ENCODE measurements around the gene TUBB1. TPM values are rescaled to one million over a fixed set of nuclear protein-coding genes. Genes with fewer than 3 reads are reported as not detected.

Gene TUBB1
- total RNA-seq, result 1 to 10 TPM in 2 of 8 experiments, under 1 TPM in 6; 0.57 to 3.4 (median 0.79) TPM

GRCh38 chr20:59019217-59019616, at the start of gene TUBB1:
Gene TUBB1 (plus strand): TSS chr20:59019429. CDS start chr20:59019523, 94 bp downstream.
- in situ Hi-C loops (cut with MboI; ENCODE audit: low pct_unique_long_range_greater_than_20kb in 2 of 9, low sequenced_read_pairs in 9 of 9, unreplicated experiment in 9 of 9), result no loop called here
- no peak within 1 kb of the TSS for H3K27ac ChIP-seq
- peaks cover 12 to 21% of the 10 kb centered on the region in 2 donors for H3K4me1 ChIP-seq (replicated peaks in 1 of 2)
- peak in 3 of 8 experiments; percentile 7 to 70 (median 54) for ATAC-seq (replicated peaks in 6 of 8)
- 0 to 100% (median 100%) methylated on average over 1 to 5 of the region's 5 CpGs; no CpG with 5 or more reads in 3 of the 10 experiments for WGBS, 10 experiments
- no peak within 1 kb of the TSS for H3K4me3 ChIP-seq

DNA sequence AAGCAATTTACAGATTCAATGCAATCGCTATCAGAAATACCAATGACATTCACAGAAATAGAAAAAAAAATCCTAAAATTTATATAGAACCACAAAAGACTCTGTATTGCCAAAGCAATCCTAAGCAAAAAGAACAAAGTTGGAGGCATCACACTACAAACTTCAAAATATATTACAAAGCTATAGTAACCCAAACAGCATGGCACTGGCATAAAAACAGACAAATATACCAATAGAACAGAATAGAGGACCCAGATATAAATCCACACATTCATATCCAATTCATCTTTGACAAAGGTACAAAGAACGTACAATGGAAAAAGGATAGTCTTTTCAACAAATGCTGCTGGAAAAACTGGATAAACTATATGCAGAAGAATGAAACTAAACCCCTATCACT, 49.8 kb upstream of the TUBB1 start:
- in situ Hi-C loops (cut with MboI; ENCODE audit: low pct_unique_long_range_greater_than_20kb in 2 of 9, low sequenced_read_pairs in 9 of 9, unreplicated experiment in 9 of 9), result no loop called here
- Histone ChIP-seq H3K4me1 (replicated peaks in 1 of 2) (no peaks in the 10 kb centered on the region), H3K27ac (no peak overlapping the region), H3K4me3 (no peak overlapping the region)
- no peak for ATAC-seq (replicated peaks in 6 of 8)
- 20 to 100% (median 71%) methylated on average over 1 to 2 of the region's 2 CpGs for WGBS, 10 experiments

DNA sequence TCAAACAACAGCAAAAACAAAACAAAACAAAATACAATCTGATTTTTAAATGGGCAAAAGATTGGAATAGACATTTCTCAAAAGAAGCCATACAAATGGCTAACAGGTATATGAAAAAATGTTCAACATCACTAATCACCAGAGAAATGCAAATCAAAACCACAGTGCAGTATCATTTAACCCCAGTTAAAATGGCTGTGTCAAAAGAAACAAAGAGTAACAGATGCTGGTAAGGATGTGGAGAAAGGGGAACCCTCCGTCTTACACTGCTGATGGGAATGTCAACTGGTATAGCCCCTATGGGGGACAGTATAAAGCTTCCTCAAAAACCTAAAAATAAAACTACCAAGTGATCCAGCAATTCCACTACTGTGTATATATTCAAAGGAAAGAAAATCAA, 49.1 kb upstream of the TUBB1 start:
- ATAC-seq (replicated peaks in 6 of 8), result no peak
- Histone ChIP-seq H3K27ac (no peak overlapping the region), H3K4me3 (no peak overlapping the region), H3K4me1 (replicated peaks in 1 of 2) (no peaks in the 10 kb centered on the region)
- in situ Hi-C loops (cut with MboI; ENCODE audit: low pct_unique_long_range_greater_than_20kb in 2 of 9, low sequenced_read_pairs in 9 of 9, unreplicated experiment in 9 of 9), result no loop called here
- WGBS, 10 experiments, result 0 to 75% (median 30%) methylated on average over 1 of the region's 1 CpG; no CpG with 5 or more reads in 4 of the 10 experiments

DNA sequence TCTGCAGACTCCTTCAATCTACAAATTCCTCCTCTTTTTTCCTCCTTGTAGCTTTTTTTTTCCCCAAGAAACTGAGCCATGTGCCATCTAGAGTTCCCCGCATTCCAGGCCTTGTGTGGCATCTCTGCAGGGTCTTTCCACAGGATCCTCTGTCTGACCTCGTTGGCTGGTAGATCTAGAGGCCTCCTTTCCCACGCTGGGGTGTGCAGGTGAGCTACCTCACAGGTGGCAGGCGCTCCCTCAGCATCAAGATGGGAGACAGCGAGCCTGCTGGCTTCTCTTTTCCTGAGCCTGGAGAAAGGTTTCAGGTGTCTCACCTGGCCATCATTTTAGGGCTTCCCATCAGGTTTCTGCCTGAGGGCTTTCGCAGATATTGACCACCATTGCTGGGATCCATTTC, 47.8 kb upstream of the TUBB1 start:
- ATAC-seq (replicated peaks in 6 of 8), result no peak
- Histone ChIP-seq H3K4me3 (no peak overlapping the region), H3K27ac (no peak overlapping the region), H3K4me1 (replicated peaks in 1 of 2) (no peaks in the 10 kb centered on the region)
- WGBS, 10 experiments, result 20 to 100% (median 67%) methylated on average over 1 to 5 of the region's 6 CpGs; no CpG with 5 or more reads in 1 of the 10 experiments
- in situ Hi-C loops (cut with MboI; ENCODE audit: low pct_unique_long_range_greater_than_20kb in 2 of 9, low sequenced_read_pairs in 9 of 9, unreplicated experiment in 9 of 9), result no loop called here

DNA sequence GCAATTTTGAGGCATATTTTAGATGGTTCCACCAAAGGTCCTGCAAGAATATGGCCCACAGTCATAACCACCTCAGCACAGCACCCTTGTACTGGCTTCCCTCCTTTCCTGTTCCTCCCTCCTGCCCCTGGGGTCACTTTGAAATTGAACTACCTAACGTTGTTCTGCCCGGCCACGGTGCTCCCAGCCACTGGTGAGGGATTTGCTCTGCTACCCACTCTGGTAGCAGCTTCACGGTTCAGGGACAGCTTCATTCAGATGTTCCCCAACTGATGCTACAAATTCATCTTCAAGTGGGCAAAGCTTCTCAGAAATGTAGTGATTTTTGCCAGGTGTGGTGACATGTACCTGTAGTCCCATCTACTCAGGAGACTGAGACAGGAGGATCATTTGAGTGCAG, 46.0 kb upstream of the TUBB1 start:
- no peak overlapping the region for H3K4me3 ChIP-seq
- H3K4me1 ChIP-seq (replicated peaks in 1 of 2), result no peaks in the 10 kb centered on the region
- ATAC-seq (replicated peaks in 6 of 8), result no peak
- WGBS, 10 experiments, result 33 to 84% (median 67%) methylated on average over 1 to 4 of the region's 4 CpGs; no CpG with 5 or more reads in 3 of the 10 experiments
- in situ Hi-C loops (cut with MboI; ENCODE audit: low pct_unique_long_range_greater_than_20kb in 2 of 9, low sequenced_read_pairs in 9 of 9, unreplicated experiment in 9 of 9), result no loop called here
- H3K27ac ChIP-seq, result no peak overlapping the region

DNA sequence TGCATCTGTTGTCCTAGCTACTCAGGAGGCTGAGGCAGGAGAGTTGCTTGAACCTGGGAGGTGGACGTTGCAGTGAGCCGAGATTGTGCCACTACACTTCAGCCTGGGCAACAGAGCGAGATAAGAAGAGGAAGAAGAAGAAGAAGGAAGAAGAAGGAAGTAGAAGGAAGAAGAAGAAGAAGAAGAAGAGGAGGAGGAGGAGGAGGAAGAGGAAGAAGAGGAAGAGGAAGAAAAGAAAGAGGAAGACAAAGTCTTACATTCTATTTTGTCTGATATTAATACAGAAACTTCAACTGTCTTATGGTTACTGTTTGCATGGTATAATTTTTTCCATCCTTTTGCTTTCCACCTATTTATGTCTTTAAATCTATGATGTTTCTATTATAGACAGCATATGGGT, 45.4 kb upstream of the TUBB1 start:
- WGBS, 10 experiments, result 39 to 96% (median 83%) methylated on average over 3 of the region's 3 CpGs; no CpG with 5 or more reads in 1 of the 10 experiments
- no peak overlapping the region for H3K27ac ChIP-seq
- H3K4me1 ChIP-seq (replicated peaks in 1 of 2), result no peaks in the 10 kb centered on the region
- ATAC-seq (replicated peaks in 6 of 8), result no peak
- in situ Hi-C loops (cut with MboI; ENCODE audit: low pct_unique_long_range_greater_than_20kb in 2 of 9, low sequenced_read_pairs in 9 of 9, unreplicated experiment in 9 of 9), result no loop called here
- H3K4me3 ChIP-seq, result no peak overlapping the region

GRCh38 chr20:58975353-58975752, 43.9 kb upstream of the TUBB1 start:
- Histone ChIP-seq H3K27ac (no peak overlapping the region), H3K4me3 (no peak overlapping the region), H3K4me1 (replicated peaks in 1 of 2) (no peaks in the 10 kb centered on the region)
- ATAC-seq (replicated peaks in 6 of 8), result no peak
- in situ Hi-C loops (cut with MboI; ENCODE audit: low pct_unique_long_range_greater_than_20kb in 2 of 9, low sequenced_read_pairs in 9 of 9, unreplicated experiment in 9 of 9), result no loop called here
- 14 to 100% (median 84%) methylated on average over 1 of the region's 1 CpG; no CpG with 5 or more reads in 2 of the 10 experiments for WGBS, 10 experiments

GRCh38 chr20:58976061-58976730, 43.0 kb upstream of the TUBB1 start:
- ATAC-seq (replicated peaks in 6 of 8), result no peak
- in situ Hi-C loops (cut with MboI; ENCODE audit: low pct_unique_long_range_greater_than_20kb in 2 of 9, low sequenced_read_pairs in 9 of 9, unreplicated experiment in 9 of 9), result no loop called here
- H3K27ac ChIP-seq, result no peak overlapping the region
- WGBS, 10 experiments, result 46 to 100% (median 83%) methylated on average over 1 to 3 of the region's 3 CpGs
- H3K4me3 ChIP-seq, result no peak overlapping the region
- no peaks in the 10 kb centered on the region for H3K4me1 ChIP-seq (replicated peaks in 1 of 2)

- peaks cover 9 to 10% of the 10 kb centered on the region in 2 donors for H3K4me1 ChIP-seq (replicated peaks in 1 of 2)
- in situ Hi-C loops (cut with MboI; ENCODE audit: low pct_unique_long_range_greater_than_20kb in 2 of 9, low sequenced_read_pairs in 9 of 9, unreplicated experiment in 9 of 9), result no loop called here
- 0 to 100% (median 61%) methylated on average over 1 to 4 of the region's 6 CpGs; no CpG with 5 or more reads in 2 of the 10 experiments for WGBS, 10 experiments
- no peak overlapping the region for H3K27ac ChIP-seq
- no peak for ATAC-seq (replicated peaks in 6 of 8)
- H3K4me3 ChIP-seq, result no peak overlapping the region
Observed at GRCh38 chr20:58978351-58979190, 40.7 kb upstream of the TUBB1 start.

- Histone ChIP-seq H3K4me1 (replicated peaks in 1 of 2) (peaks cover 15 to 17% of the 10 kb centered on the region in 2 donors), H3K27ac (peak within 1 kb of the TSS; percentile 91 to 99), H3K4me3 (peak within 1 kb of the TSS; percentile 86 to 100 (median 94))
- WGBS, 10 experiments, result 33 to 100% (median 57%) methylated on average over 1 to 14 of the region's 109 CpGs; no CpG with 5 or more reads in 4 of the 10 experiments
- in situ Hi-C loops (cut with MboI; ENCODE audit: low pct_unique_long_range_greater_than_20kb in 2 of 9, low sequenced_read_pairs in 9 of 9, unreplicated experiment in 9 of 9), result no loop called here
- peak; percentile 70 to 94 (median 90) for ATAC-seq (replicated peaks in 6 of 8)
Observed at GRCh38 chr20:58980711-58981627, 38.3 kb upstream of the TUBB1 start, which contains the start of gene NELFCD. Gene NELFCD (plus strand): TSS chr20:58981256. CDS start chr20:58981310, 54 bp downstream.

DNA sequence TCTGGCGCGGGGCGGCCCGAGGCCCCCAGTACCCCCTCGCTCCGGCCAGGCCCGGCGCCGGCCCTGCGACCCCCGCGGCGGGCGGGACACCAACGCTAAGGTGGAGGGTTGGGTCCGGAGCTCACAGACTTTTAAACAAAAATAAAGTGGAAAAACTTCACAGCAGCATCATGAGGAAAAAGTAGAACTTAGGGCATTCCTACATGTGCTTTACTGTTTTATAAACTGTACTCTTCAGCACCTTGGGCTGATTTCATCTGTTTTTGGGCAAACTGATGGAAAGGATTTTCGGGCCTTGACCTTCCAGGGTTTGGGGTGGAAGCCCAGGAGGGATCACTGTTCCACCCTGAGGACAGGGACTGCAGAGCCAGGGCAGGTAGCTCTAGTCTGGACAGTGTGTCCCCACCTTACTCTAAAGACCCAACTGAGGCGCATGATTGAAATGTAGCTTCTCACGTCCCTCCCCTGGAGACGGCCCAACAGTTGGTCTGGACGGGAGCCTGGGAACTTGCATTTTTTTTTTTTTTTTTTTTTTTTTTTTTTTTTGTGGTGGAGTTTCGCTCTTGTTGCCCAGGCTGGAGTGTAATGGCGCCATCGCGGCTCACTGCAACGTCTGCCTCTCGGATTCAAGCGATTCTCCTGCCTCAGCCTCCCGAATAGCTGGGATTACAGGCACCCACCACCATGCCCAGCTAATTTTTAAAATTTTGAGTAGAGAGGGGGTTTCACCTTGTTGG, 37.4 kb upstream of the TUBB1 start:
- WGBS, 10 experiments, result 0 to 35% (median 27%) methylated on average over 3 to 11 of the region's 29 CpGs; no CpG with 5 or more reads in 5 of the 10 experiments
- peak overlapping the region; percentile 86 to 100 (median 94) for H3K4me3 ChIP-seq
- ATAC-seq (replicated peaks in 6 of 8), result peak in 3 of 8 experiments; percentile 3 to 54 (median 9)
- in situ Hi-C loops (cut with MboI; ENCODE audit: low pct_unique_long_range_greater_than_20kb in 2 of 9, low sequenced_read_pairs in 9 of 9, unreplicated experiment in 9 of 9), result no loop called here
- peak overlapping the region; percentile 91 to 99 for H3K27ac ChIP-seq
- H3K4me1 ChIP-seq (replicated peaks in 1 of 2), result peaks cover 15 to 17% of the 10 kb centered on the region in 2 donors
